ENCODE data around the gene TRPV6.

DNA sequence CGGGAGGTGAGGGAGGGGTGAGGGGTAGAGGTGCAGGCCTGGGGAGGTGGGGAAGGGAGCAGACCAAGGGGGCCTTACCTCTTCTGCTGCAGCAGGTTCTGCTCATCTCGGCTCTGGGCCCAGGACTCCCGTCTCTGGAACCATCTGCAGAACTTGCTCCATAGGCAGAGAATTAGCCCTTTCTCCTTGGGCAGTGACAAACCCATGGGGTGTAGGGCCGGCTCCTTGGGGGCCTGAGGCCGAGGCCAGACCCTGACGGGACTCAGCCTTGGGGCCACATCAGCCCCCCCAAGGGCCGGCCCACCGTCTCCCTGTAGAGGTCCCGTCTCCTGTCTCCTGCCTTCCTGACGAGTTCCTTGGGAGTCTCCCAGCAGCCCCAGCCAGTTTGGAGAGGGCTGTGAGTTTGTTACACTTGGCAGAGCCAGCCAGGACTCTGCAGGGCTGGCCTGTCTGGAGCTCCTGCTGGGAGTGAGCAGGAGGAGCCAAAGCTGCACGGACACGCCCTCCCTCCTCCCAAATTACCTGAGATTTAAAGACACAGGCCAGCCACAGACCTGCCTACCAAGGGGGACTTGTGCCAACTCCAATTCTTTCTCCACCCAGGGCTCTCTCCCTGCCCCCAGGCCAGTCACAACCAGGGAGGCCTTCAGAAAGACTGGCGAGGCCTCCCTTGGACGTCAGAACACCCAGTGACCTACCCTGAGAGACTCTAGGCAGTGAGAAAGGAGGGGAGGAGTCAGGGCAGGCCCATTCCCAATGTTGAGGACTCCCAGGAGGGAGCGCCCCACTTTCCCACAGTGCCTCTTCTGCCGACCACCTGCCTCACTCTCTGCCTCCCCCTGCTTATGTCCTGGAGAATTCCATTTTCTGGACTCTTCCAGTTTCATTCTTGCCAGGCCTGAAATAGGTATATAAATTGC is at the start of gene TRPV6:
- TF ChIP-seq FOXM1 (IDR thresholded peaks at IDR 0.05; ENCODE audit: borderline replicate concordance) (no peak), HDGF (IDR thresholded peaks at IDR 0.05; ENCODE audit: borderline replicate concordance) (no peak), FOXA1 (IDR thresholded peaks at IDR 0.05) (no peak), TARDBP (IDR thresholded peaks at IDR 0.05) (no peak)
- TF ChIP-seq, protein P1, sequence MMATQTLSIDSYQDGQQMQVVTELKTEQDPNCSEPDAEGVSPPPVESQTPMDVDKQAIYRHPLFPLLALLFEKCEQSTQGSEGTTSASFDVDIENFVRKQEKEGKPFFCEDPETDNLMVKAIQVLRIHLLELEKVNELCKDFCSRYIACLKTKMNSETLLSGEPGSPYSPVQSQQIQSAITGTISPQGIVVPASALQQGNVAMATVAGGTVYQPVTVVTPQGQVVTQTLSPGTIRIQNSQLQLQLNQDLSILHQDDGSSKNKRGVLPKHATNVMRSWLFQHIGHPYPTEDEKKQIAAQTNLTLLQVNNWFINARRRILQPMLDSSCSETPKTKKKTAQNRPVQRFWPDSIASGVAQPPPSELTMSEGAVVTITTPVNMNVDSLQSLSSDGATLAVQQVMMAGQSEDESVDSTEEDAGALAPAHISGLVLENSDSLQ (IDR thresholded peaks at IDR 0.05): no peak
